Measurements from ENCODE around the gene PDPN.

DNA sequence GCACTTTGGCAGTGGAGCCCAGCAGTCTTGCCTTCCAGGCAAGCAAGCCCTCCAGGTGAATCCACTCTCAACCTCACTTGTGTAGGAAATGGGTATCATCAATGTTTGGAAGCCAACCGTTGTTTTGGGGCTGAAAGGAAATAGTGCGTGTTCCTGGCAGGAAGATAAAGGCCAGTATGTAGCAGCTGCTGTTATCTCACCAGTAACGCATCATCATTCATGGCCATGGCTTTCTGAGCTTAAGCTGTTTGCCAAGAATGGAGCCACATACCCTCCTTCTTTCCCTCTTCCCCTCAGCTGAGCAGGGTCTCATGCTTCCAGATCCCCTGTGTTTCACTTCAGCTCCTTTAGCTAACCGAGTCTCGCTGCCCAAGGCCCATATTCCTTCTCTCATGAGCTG is 2.2 kb upstream of the PDPN start:
- TF ChIP-seq POLR2A (IDR thresholded peaks at IDR 0.05) (no peak), CTCF (IDR thresholded peaks at IDR 0.05) (no peak)

Measured in testis (tissue), 2 donors.